SU-DHL-6 (cell line): ENCODE data around the gene NCOA6.

Experiments
- EZH2phosphoT487 ChIP-seq: fragments of 200-600 bp; sonication (generic), shearing (Covaris generic); conservative IDR thresholded peaks from 2 replicates; pipeline ENCODE4 v1.6.1; 2018; ENCODE audit warnings: mild to moderate bottlenecking, antibody characterized with exemption, low read length, moderate library complexity, mixed read lengths
- TF ChIP-seq, protein P1 (sequence below): fragments of 200-600 bp; sonication (generic); IDR thresholded peaks from one replicate; pipeline ENCODE4 v1.5.1; 2017; ENCODE audit warnings: antibody characterized with exemption, mild to moderate bottlenecking, low read length, moderate library complexity; ENCODE audit not compliant: insufficient read depth, poor library complexity, severe bottlenecking

DNA sequence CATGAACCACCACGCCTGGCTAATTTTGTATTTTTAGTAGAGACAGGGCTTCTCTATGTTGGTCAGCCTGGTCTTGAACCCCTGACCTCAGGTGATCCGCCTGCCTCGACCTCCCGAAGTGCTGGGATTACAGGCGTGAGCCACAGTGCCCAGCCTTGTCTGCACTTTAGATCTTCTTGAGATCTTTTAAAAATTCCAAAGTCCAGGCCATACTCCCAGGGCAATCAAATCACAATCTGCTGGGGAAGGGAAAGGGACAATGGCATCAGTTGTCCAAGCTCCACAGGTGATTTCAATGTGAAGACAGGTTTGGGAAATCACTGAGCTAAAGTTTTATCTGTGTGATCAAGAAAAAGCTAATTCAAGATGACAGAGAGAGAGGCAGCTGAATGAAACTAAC is 16.9 kb downstream of the NCOA6 start:
- TF ChIP-seq, protein P1, sequence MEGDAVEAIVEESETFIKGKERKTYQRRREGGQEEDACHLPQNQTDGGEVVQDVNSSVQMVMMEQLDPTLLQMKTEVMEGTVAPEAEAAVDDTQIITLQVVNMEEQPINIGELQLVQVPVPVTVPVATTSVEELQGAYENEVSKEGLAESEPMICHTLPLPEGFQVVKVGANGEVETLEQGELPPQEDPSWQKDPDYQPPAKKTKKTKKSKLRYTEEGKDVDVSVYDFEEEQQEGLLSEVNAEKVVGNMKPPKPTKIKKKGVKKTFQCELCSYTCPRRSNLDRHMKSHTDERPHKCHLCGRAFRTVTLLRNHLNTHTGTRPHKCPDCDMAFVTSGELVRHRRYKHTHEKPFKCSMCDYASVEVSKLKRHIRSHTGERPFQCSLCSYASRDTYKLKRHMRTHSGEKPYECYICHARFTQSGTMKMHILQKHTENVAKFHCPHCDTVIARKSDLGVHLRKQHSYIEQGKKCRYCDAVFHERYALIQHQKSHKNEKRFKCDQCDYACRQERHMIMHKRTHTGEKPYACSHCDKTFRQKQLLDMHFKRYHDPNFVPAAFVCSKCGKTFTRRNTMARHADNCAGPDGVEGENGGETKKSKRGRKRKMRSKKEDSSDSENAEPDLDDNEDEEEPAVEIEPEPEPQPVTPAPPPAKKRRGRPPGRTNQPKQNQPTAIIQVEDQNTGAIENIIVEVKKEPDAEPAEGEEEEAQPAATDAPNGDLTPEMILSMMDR, result no peak
- TF ChIP-seq EZH2phosphoT487, result no peak
